HG03095 (cell line): Measurements from ENCODE around the gene GPM6B.
"Not testable (repeated sequence)": the region's sequence is repeated elsewhere in the genome, so short reads cannot be mapped to it uniquely, and the experiment has no call there.

Source experiments
- ATAC-seq: cut with Tn5 transposase; IDR thresholded peaks from one replicate; pipeline ENCODE4 v1.9.1; 2021; ENCODE audit warnings: moderate library complexity; ENCODE audit not compliant: unreplicated experiment

GPM6B gene

GRCh38 chrX:13733506-13733905 lies 83.4 kb downstream of the GPM6B start:
- ATAC-seq: no peak

GRCh38 chrX:13732246-13733067 lies 84.4 kb downstream of the GPM6B start:
- no peak for ATAC-seq

GRCh38 chrX:13730523-13730922 lies 86.4 kb downstream of the GPM6B start:
- ATAC-seq: not testable (repeated sequence)

- not testable (repeated sequence) for ATAC-seq
Measured at GRCh38 chrX:13726583-13726982, 90.3 kb downstream of the GPM6B start.

GRCh38 chrX:13724878-13725277 lies 92.0 kb downstream of the GPM6B start:
- ATAC-seq: not testable (repeated sequence)

GRCh38 chrX:13721819-13722519 lies 94.9 kb downstream of the GPM6B start:
- no peak for ATAC-seq

- ATAC-seq: no peak
Measured at GRCh38 chrX:13721371-13721770, 95.5 kb downstream of the GPM6B start.
